ENCODE data around the gene GALNT2. TPM values are rescaled to one million over a fixed set of nuclear protein-coding genes. Genes with fewer than 3 reads are reported as not detected.

The GALNT2 gene
- total and polyA plus RNA-seq, 2 of the 4 experiments (the other 2 are of a cell fraction) = 50.4 to 189 TPM

- TF ChIP-seq ELK1 (IDR thresholded peaks at IDR 0.05; ENCODE audit: borderline replicate concordance, low read depth, low read length) = no peak
Measured at GRCh38 chr1:230136453-230137336, 69.7 kb downstream of the GALNT2 start (continued).

GRCh38 chr1:230137337-230137815 lies 70.3 kb downstream of the GALNT2 start:
- Histone ChIP-seq H3K79me1 (ENCODE audit: low read depth in 1 of 2, low read length in 2 of 2) (peaks cover 47 to 84% of the 10 kb centered on the region in 2 experiments), H3K23ac (ENCODE audit: low read depth, low read length) (no peak overlapping the region), H2AFZ (replicated peaks; ENCODE audit: low read length, poor library complexity) (no peak overlapping the region), H3K4me1 (ENCODE audit: control insufficient read depth, insufficient read depth, low read length) (peaks cover 14% of the 10 kb centered on the region), H2BK15ac (ENCODE audit: low read depth, low read length) (no peak overlapping the region), H3K9ac (ENCODE audit: low read depth, low read length) (no peak overlapping the region), H3K14ac (replicated peaks; ENCODE audit: low read depth, low read length) (no peak overlapping the region), H3K4me3 (ENCODE audit: insufficient read depth, low read depth, low read length) (no peak overlapping the region), H2BK5ac (ENCODE audit: low read depth, low read length, poor library complexity, severe bottlenecking) (no peak overlapping the region), H4K8ac (ENCODE audit: low read depth in 2 of 2, low read length in 2 of 2) (no peak overlapping the region), H3K56ac (ENCODE audit: extremely low read depth, insufficient read depth, low read length) (no peak overlapping the region), H3K4ac (ENCODE audit: low read depth, low read length) (no peak overlapping the region), H4K5ac (ENCODE audit: low read depth, low read length) (no peak overlapping the region), H2BK20ac (ENCODE audit: low read depth, low read length) (no peak overlapping the region), H3K9me1 (ENCODE audit: insufficient read depth, low read length) (peaks cover 42% of the 10 kb centered on the region), H3K4me2 (ENCODE audit: low read depth, low read length) (no peak overlapping the region), H3K27ac (ENCODE audit: insufficient read depth, low read length) (no peak overlapping the region), H3K36me3 (ENCODE audit: control insufficient read depth, insufficient read depth, low read length) (no peaks in the 10 kb centered on the region), H2AK9ac (replicated peaks; ENCODE audit: low read depth, low read length, poor library complexity) (no peak overlapping the region), H3K27me3 (ENCODE audit: control insufficient read depth, insufficient read depth, low read length) (no peaks in the 10 kb centered on the region), H4K91ac (ENCODE audit: insufficient read depth, low read depth, low read length) (no peak overlapping the region), H3K9me3 (ENCODE audit: control insufficient read depth, insufficient read depth, low read length) (no peaks in the 10 kb centered on the region), H2BK120ac (ENCODE audit: low read depth, low read length) (no peak overlapping the region), H2AK5ac (ENCODE audit: low read depth, low read length) (no peak overlapping the region), H3K18ac (ENCODE audit: low read depth, low read length) (no peak overlapping the region), H4K20me1 (ENCODE audit: insufficient read depth, low read length) (peaks cover 61% of the 10 kb centered on the region)
- intact Hi-C loops (cut with micrococcal nuclease) (no loop called here), dilution Hi-C loops (cut with HindIII; ENCODE audit: low sequenced_read_pairs, unreplicated experiment) (no loop called here), in situ Hi-C loops (cut with MboI; ENCODE audit: low sequenced_read_pairs) (no loop called here)
- CTCF ChIA-PET = no interaction called here
- no peak for DNase-seq
- WGBS, 2 experiments (ENCODE audit: extremely low coverage in 2 of 2, insufficient read length in 1 of 2) = no CpG with 5 or more reads among the region's 4 CpGs
- ATAC-seq (ENCODE audit: low read depth) = no peak
- POLR2A ChIA-PET (ENCODE audit: unreplicated experiment) = no interaction called here
- no TSS peak for BruUV-seq (replicated peaks)
- TF ChIP-seq FOS (IDR thresholded peaks at IDR 0.05; ENCODE audit: low read depth, low read length) (no peak), ELK1 (IDR thresholded peaks at IDR 0.05; ENCODE audit: borderline replicate concordance, low read depth, low read length) (no peak), CEBPB (IDR thresholded peaks at IDR 0.05; ENCODE audit: low read depth, low read length) (no peak), BHLHE40 (IDR thresholded peaks at IDR 0.05; ENCODE audit: low read depth, low read length) (no peak), POLR2A (IDR thresholded peaks at IDR 0.05; ENCODE audit: low read depth, low read length) (no peak), MXI1 (IDR thresholded peaks at IDR 0.05; ENCODE audit: borderline replicate concordance, low read depth, low read length) (no peak), SMC3 (IDR thresholded peaks at IDR 0.05; ENCODE audit: low read depth, low read length) (no peak), MAZ (IDR thresholded peaks at IDR 0.05; ENCODE audit: borderline replicate concordance, low read depth, low read length) (no peak), RFX5 (IDR thresholded peaks at IDR 0.05; ENCODE audit: low read depth, low read length) (no peak), CTCF (conservative IDR thresholded peaks at IDR 0.05; ENCODE audit: low read depth, low read length) (no peak)

Measured in IMR-90 (cell line).